GM13977 (cell line): ENCODE measurements around the gene PRX.
"Not testable (repeated sequence)": the region's sequence is repeated elsewhere in the genome, so short reads cannot be mapped to it uniquely, and the experiment has no call there.

ENCODE experiments used
- DNase-seq: peaks from one replicate; pipeline ENCODE4 v3.0.0; 2012; ENCODE audit warnings: low spot score
- CTCF ChIP-seq: IDR thresholded peaks from 2 replicates; pipeline ENCODE4 v1.5.1; 2012; ENCODE audit warnings: mild to moderate bottlenecking, control low read depth; ENCODE audit not compliant: insufficient read depth; ENCODE audit errors: extremely low read depth, missing control alignments
- in situ Hi-C: fragments of 300-500 bp; cut with MboI; formaldehyde crosslinking; loops from one replicate; pipeline ENCODE4 v1.12.0; 2022; ENCODE audit warnings: low sequenced_read_pairs, low pct_unique_long_range_greater_than_20kb, mixed read lengths, inconsistent platforms; ENCODE audit not compliant: unreplicated experiment

The PRX gene

GRCh38 chr19:40414542-40415535, 1.7 kb upstream of the PRX start:
- no peak for DNase-seq
- in situ Hi-C loops: no loop called here
- no peak for TF ChIP-seq CTCF

GRCh38 chr19:40412866-40413265, 312 bp downstream of the PRX start:
- no peak for TF ChIP-seq CTCF
- DNase-seq: no peak
- in situ Hi-C loops: no loop called here

GRCh38 chr19:40411958-40412499, 1.1 kb downstream of the PRX start:
- DNase-seq: no peak
- in situ Hi-C loops: no loop called here
- TF ChIP-seq CTCF: no peak

GRCh38 chr19:40411125-40411842, 1.9 kb downstream of the PRX start:
- no peak for TF ChIP-seq CTCF
- DNase-seq: peak; percentile 63
- in situ Hi-C loops: no loop called here

GRCh38 chr19:40410030-40410389, 3.2 kb downstream of the PRX start:
- in situ Hi-C loops: no loop called here
- DNase-seq: no peak
- no peak for TF ChIP-seq CTCF

- in situ Hi-C loops: not testable (repeated sequence)
These were observed 4.6 kb downstream of the PRX start for GRCh38 chr19:40408598-40408925.

More at GRCh38 chr19:40408598-40408925, 4.6 kb downstream of the PRX start:
- not testable (repeated sequence) for DNase-seq
